ENCODE data around the gene PAX7. TPM values are rescaled to one million over a fixed set of nuclear protein-coding genes. Genes with fewer than 3 reads are reported as not detected.

Gene PAX7
- total RNA-seq, 1 donor from 2014 or later = not detected

GRCh38 chr1:18751425-18751824, 120.8 kb downstream of the PAX7 start:
- H3K27me3 Mint-ChIP-seq = peaks cover 5% of the 10 kb centered on the region
- ChIA-PET POLR2A (no interaction called here), CTCF (no interaction called here)
- ATAC-seq (ENCODE audit: low read depth) (no peak), DNase-seq (no peak)
- intact Hi-C loops (cut with micrococcal nuclease) = no loop called here
- H3K4me1 Mint-ChIP-seq = no peaks in the 10 kb centered on the region
- no peak for TF ChIP-seq CTCF (IDR thresholded peaks at IDR 0.05)
- no peak overlapping the region for H3K27ac Mint-ChIP-seq
- H3K36me3 Mint-ChIP-seq (ENCODE audit: low read depth) = no peaks in the 10 kb centered on the region
- H3K9me3 Mint-ChIP-seq = peaks cover 10% of the 10 kb centered on the region
- H3K4me3 Mint-ChIP-seq = no peak overlapping the region

DNA sequence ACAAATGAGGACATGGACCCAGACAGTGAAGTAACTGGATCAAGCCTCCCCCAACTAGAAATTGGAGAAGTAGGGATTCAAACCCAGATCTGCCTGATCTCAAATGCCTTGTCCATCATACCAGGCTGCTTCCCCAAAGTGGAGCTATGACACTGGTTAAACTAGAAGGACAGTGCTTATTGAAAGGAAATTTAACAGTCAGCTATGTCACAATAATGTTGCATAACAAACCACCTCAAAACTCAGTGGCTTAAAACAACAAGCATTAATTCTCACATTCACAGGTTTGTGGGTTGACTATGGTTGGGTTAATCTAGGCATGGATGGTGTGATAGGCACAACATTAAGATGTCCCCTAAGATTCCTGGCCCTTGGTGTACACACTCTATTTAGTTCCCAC, 121.8 kb downstream of the PAX7 start:
- TF ChIP-seq CTCF (IDR thresholded peaks at IDR 0.05) = no peak
- POLR2A ChIA-PET = no interaction called here
- no peaks in the 10 kb centered on the region for H3K36me3 Mint-ChIP-seq (ENCODE audit: low read depth)
- H3K9me3 Mint-ChIP-seq = peaks cover 11% of the 10 kb centered on the region
- no peak overlapping the region for H3K27ac Mint-ChIP-seq
- ATAC-seq (ENCODE audit: low read depth) (no peak), DNase-seq (no peak)
- no peak overlapping the region for H3K4me3 Mint-ChIP-seq
- intact Hi-C loops (cut with micrococcal nuclease) = no loop called here
- H3K27me3 Mint-ChIP-seq = peaks cover 4% of the 10 kb centered on the region
- CTCF ChIA-PET = no interaction called here
- no peaks in the 10 kb centered on the region for H3K4me1 Mint-ChIP-seq

DNA sequence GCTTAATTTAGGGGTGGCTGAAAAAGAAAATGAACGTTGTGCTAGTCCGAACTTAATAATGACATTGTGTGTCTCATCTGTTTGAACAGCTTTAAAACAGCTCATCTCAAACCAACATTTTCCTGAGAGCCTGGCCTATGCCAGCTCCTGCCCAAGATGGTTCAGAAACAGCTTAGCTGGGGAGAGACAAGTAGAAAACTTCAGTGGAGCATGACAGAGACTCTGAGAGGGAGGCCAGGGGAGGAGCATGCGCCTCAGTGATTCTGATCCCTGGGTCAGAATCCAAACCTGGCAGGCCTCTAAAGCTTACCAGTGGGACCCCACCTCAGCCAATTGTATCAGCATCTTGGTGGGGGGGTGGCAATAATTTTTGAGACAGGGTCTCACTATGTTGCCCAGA, 129.5 kb downstream of the PAX7 start:
- ATAC-seq (ENCODE audit: low read depth) (no peak), DNase-seq (no peak)
- Mint-ChIP-seq H3K27ac (no peak overlapping the region), H3K9me3 (peaks cover 9% of the 10 kb centered on the region), H3K4me1 (no peaks in the 10 kb centered on the region), H3K4me3 (no peak overlapping the region), H3K36me3 (ENCODE audit: low read depth) (no peaks in the 10 kb centered on the region), H3K27me3 (peaks cover 11% of the 10 kb centered on the region)
- POLR2A ChIA-PET = no interaction called here
- intact Hi-C loops (cut with micrococcal nuclease) = no loop called here
- CTCF ChIA-PET = no interaction called here
- TF ChIP-seq CTCF (IDR thresholded peaks at IDR 0.05) = no peak

DNA sequence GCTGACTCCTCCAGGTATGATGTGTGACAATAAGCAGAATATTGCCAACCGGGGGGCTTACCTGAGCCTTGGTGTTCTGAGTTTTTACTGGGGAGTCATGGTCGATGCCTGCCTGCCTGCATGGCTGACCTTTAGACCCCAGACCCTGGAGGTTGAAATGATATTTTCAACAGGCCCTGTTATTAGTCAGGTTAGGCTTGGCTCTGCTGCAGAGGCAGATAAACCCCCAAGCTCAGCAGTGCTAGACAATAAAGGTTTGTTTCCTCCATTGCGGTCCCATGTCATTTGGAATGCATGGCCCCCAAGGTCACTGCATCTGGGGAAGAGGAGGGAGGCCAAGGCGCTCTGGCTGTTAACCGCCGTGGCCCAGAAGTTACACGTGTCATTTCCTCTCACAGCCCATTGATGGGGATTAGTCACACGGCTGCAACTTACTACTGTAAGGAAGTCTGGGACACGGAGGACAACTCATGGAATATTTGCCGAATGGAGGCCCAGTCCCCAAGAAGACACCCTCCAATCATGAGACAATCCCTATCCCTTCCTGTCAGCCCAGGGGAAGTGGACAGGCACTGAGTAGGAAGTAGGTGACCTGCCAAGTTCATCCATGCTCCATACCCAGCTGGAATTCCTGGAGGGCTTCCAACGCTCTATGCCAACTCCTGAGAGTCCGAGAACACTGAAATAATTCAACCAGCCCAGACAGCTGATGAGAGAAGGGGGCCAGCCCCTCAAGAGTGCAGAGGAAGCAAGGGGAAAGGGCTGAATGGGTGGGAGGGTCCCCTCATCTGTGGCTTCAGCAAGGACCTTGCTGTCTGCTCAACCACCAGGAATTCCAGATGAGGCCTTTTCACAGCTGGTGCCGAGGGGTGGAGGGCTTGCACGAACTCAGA, 131.5 kb downstream of the PAX7 start:
- CTCF ChIA-PET = no interaction called here
- no peak for ATAC-seq (ENCODE audit: low read depth)
- no peak overlapping the region for H3K27ac Mint-ChIP-seq
- peaks cover 16% of the 10 kb centered on the region for H3K27me3 Mint-ChIP-seq
- H3K9me3 Mint-ChIP-seq = peaks cover 9% of the 10 kb centered on the region
- no peak overlapping the region for H3K4me3 Mint-ChIP-seq
- H3K36me3 Mint-ChIP-seq (ENCODE audit: low read depth) = no peaks in the 10 kb centered on the region
- POLR2A ChIA-PET = no interaction called here
- intact Hi-C loops (cut with micrococcal nuclease) = no loop called here
- TF ChIP-seq CTCF (IDR thresholded peaks at IDR 0.05) = no peak
- no peaks in the 10 kb centered on the region for H3K4me1 Mint-ChIP-seq
- DNase-seq = no peak

DNA sequence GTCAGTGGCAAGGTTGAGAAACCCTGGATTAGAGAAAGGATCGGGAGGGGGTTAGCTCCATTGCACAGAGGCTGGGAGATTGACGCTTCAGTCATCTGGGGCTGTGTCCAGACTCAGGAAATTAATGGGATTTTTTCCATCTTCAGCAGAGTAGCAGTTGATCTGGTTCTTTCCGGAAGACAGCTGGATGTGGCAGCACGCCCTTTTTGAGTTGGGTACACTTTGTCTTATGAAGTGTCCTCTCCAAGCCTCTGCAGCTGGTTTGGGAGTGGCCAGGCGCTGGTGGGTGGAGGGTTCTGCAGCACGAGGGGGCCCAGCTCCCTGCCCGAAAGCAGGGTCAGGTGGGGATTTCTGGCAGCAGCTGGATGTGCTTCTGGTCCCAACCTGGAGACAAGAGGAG, 133.7 kb downstream of the PAX7 start:
- Mint-ChIP-seq H3K9me3 (peaks cover 2% of the 10 kb centered on the region), H3K4me3 (no peak overlapping the region), H3K27ac (no peak overlapping the region), H3K4me1 (no peaks in the 10 kb centered on the region), H3K36me3 (ENCODE audit: low read depth) (no peaks in the 10 kb centered on the region), H3K27me3 (peaks cover 20% of the 10 kb centered on the region)
- no peak for DNase-seq
- TF ChIP-seq CTCF (IDR thresholded peaks at IDR 0.05) = no peak
- ChIA-PET CTCF (no interaction called here), POLR2A (no interaction called here)
- intact Hi-C loops (cut with micrococcal nuclease) = no loop called here
- no peak for ATAC-seq (ENCODE audit: low read depth)
